Aorta (tissue), 5 donors: ENCODE measurements around the gene EVA1B. TPM values are rescaled to one million over a fixed set of nuclear protein-coding genes. Genes with fewer than 3 reads are reported as not detected.

Experiments used
- ATAC-seq: fragments of 200-7000 bp; cut with Tn5 transposase; one replicate; pipeline ENCODE4 v1.9.1; 2022; ENCODE audit warnings: moderate library complexity; ENCODE audit not compliant: low FRiP score
- DNase-seq, 2 donors: peaks; one replicate each; pipeline ENCODE4 v3.0.0-alpha.2; 2020
- H3K27ac ChIP-seq, 2 donors: one replicate each; pipeline ENCODE4 v1.5.1; 2013; ENCODE audit warnings: low read length in 2 of 2, mild to moderate bottlenecking in 2 of 2, moderate library complexity in 2 of 2, control low read depth in 1 of 2, inconsistent platforms in 1 of 2, low read depth in 1 of 2
- H3K27me3 ChIP-seq, 2 donors: one replicate each; pipeline ENCODE4 v1.6.1; 2013; ENCODE audit warnings: control low read depth in 1 of 2, low read length in 1 of 2, mild to moderate bottlenecking in 1 of 2, moderate library complexity in 1 of 2; ENCODE audit not compliant: insufficient read depth in 2 of 2, control insufficient read depth in 1 of 2
- H3K36me3 ChIP-seq, 2 donors: one replicate each; pipeline ENCODE4 v1.6.1; 2013; ENCODE audit warnings: control low read depth in 1 of 2, low read length in 1 of 2, mild to moderate bottlenecking in 1 of 2; ENCODE audit not compliant: insufficient read depth in 2 of 2, control insufficient read depth in 1 of 2
- H3K4me1 ChIP-seq, 2 donors: one replicate each; pipeline ENCODE4 v1.6.1; 2013; ENCODE audit warnings: low read length in 2 of 2, control low read depth in 1 of 2, mild to moderate bottlenecking in 1 of 2, moderate library complexity in 1 of 2; ENCODE audit not compliant: insufficient read depth in 2 of 2, control insufficient read depth in 1 of 2
- H3K4me3 ChIP-seq, 2 donors: one replicate each; pipeline ENCODE4 v1.5.1; 2013; ENCODE audit warnings: low read length in 2 of 2, control low read depth in 1 of 2, mild to moderate bottlenecking in 1 of 2
- H3K9me3 ChIP-seq: one replicate; pipeline ENCODE4 v1.6.1; 2013; ENCODE audit warnings: mild to moderate bottlenecking, low read length; ENCODE audit not compliant: control insufficient read depth
- WGBS, 2 donors: extraction: QIAGEN DNeasy Blood & Tissue Kit; methylation state at CpG; one replicate each; pipeline ENCODE4 v1.1.7; 2013; 5-methylcytosine and 5-hydroxymethylcytosine counted together
- intact Hi-C, 2 donors: fragments of 100-400 bp; cut with DNase I; formaldehyde crosslinking; loops; one replicate each; pipeline versions ENCODE4 v1.14.2 to v1.15.0; 2022
- polyA plus RNA-seq, 2 donors: library from polyadenylated mRNA; stranded (reverse); fragments of 200-250 nt; gene quantifications; one replicate each; pipeline ENCODE4 v1.2.3, GENCODE V29; 2013
- total RNA-seq, 2 donors: library from RNA; stranded (reverse); fragmentation: NEBNext Ultra II Directional; extraction: Animal tissue kit (Norgen Biotek cat#: 25700); gene quantifications; one replicate each; pipeline ENCODE4 v1.2.1, GENCODE V29; 2021
- donor health status: healthy with polysubstance abuse.
- donor health status: Bipolar disorder and iron deficiency.
- donor health status: DM: no; HTN: no; CAD: no.
- donor health status: DM: no; HTN: no; CAD: no.
- donor health status: DM: yes; HTN: yes; CAD: no.

The EVA1B gene
- total and polyA plus RNA-seq, 4 donors = 38.2 to 165 (median 51.5) TPM

- DNase-seq (no peak), ATAC-seq (no peak)
- H3K36me3 ChIP-seq = peaks cover 3 to 9% of the 10 kb centered on the region in 2 donors
- peak overlapping the region in 1 of 2 donors; percentile 9 for H3K27ac ChIP-seq
- WGBS, 2 donors = 84 to 87% methylated on average over 5 of the region's 5 CpGs
- no peaks in the 10 kb centered on the region for H3K4me1 ChIP-seq
- no peaks in the 10 kb centered on the region for H3K27me3 ChIP-seq
- H3K4me3 ChIP-seq = no peak overlapping the region
- H3K9me3 ChIP-seq = no peaks in the 10 kb centered on the region
- intact Hi-C loops = no loop called here
Measured at GRCh38 chr1:36359383-36359782, 35.9 kb upstream of the EVA1B start.

- no peak overlapping the region for H3K27ac ChIP-seq
- ATAC-seq (no peak), DNase-seq (no peak)
- 88 to 89% methylated on average over 13 of the region's 13 CpGs for WGBS, 2 donors
- intact Hi-C loops = no loop called here
- no peaks in the 10 kb centered on the region for H3K27me3 ChIP-seq
- peaks cover 3 to 9% of the 10 kb centered on the region in 2 donors for H3K36me3 ChIP-seq
- no peaks in the 10 kb centered on the region for H3K9me3 ChIP-seq
- H3K4me1 ChIP-seq = no peaks in the 10 kb centered on the region
- no peak overlapping the region for H3K4me3 ChIP-seq
Measured at GRCh38 chr1:36358514-36359084, 35.2 kb upstream of the EVA1B start.

GRCh38 chr1:36355811-36356210, 32.4 kb upstream of the EVA1B start:
- Histone ChIP-seq H3K36me3 (peaks cover 3 to 9% of the 10 kb centered on the region in 2 donors), H3K27me3 (no peaks in the 10 kb centered on the region), H3K4me1 (peaks cover 0 to 2% of the 10 kb centered on the region in 2 donors), H3K4me3 (no peak overlapping the region), H3K27ac (no peak overlapping the region), H3K9me3 (no peaks in the 10 kb centered on the region)
- 74 to 76% methylated on average over 4 of the region's 4 CpGs for WGBS, 2 donors
- ATAC-seq (no peak), DNase-seq (no peak)
- intact Hi-C loops = no loop called here

GRCh38 chr1:36354486-36354885, 31.0 kb upstream of the EVA1B start:
- intact Hi-C loops = loop anchor here in 1 of 2 donors (5.0 kb wide), 1 partner anchor 33 kb away; the partner anchor contains the start of gene STK40
- ATAC-seq = no peak
- H3K9me3 ChIP-seq = no peaks in the 10 kb centered on the region
- no peaks in the 10 kb centered on the region for H3K27me3 ChIP-seq
- peaks cover 3 to 9% of the 10 kb centered on the region in 2 donors for H3K36me3 ChIP-seq
- no peak for DNase-seq
- peaks cover 0 to 2% of the 10 kb centered on the region in 2 donors for H3K4me1 ChIP-seq
- 86 to 89% methylated on average over 11 of the region's 11 CpGs for WGBS, 2 donors
- H3K27ac ChIP-seq = no peak overlapping the region
- H3K4me3 ChIP-seq = no peak overlapping the region

- peaks cover 0 to 9% of the 10 kb centered on the region in 2 donors for H3K36me3 ChIP-seq
- DNase-seq (no peak), ATAC-seq (no peak)
- H3K27ac ChIP-seq = peak overlapping the region; percentile 5 to 92
- peaks cover 0 to 2% of the 10 kb centered on the region in 2 donors for H3K4me1 ChIP-seq
- 72 to 77% methylated on average over 15 of the region's 15 CpGs for WGBS, 2 donors
- intact Hi-C loops = loop anchor here in 1 of 2 donors (5.0 kb wide), 1 partner anchor 34 kb away; the partner anchor contains the start of gene STK40
- no peaks in the 10 kb centered on the region for H3K9me3 ChIP-seq
- H3K27me3 ChIP-seq = no peaks in the 10 kb centered on the region
- H3K4me3 ChIP-seq = no peak overlapping the region
Measured at GRCh38 chr1:36352910-36353878, 29.7 kb upstream of the EVA1B start.

- H3K4me3 ChIP-seq = no peak overlapping the region
- peaks cover 0 to 6% of the 10 kb centered on the region in 2 donors for H3K36me3 ChIP-seq
- DNase-seq (no peak), ATAC-seq (no peak)
- peak overlapping the region; percentile 6 to 92 for H3K27ac ChIP-seq
- no peaks in the 10 kb centered on the region for H3K9me3 ChIP-seq
- no peaks in the 10 kb centered on the region for H3K27me3 ChIP-seq
- 62 to 63% methylated on average over 13 of the region's 13 CpGs for WGBS, 2 donors
- H3K4me1 ChIP-seq = peaks cover 0 to 2% of the 10 kb centered on the region in 2 donors
- intact Hi-C loops = loop anchor here in 1 of 2 donors (5.0 kb wide), 1 partner anchor 35 kb away; the partner anchor contains the start of gene STK40
Measured at GRCh38 chr1:36352125-36352909, 28.9 kb upstream of the EVA1B start.

GRCh38 chr1:36351227-36351977, 28.0 kb upstream of the EVA1B start:
- H3K36me3 ChIP-seq = peaks cover 0 to 3% of the 10 kb centered on the region in 2 donors
- intact Hi-C loops = loop anchor here in 1 of 2 donors (5.0 kb wide), 1 partner anchor 36 kb away; the partner anchor contains the start of gene STK40
- ATAC-seq = peak; percentile 46
- peaks cover 0 to 2% of the 10 kb centered on the region in 2 donors for H3K4me1 ChIP-seq
- peak; percentile 74 to 84 for DNase-seq
- no peaks in the 10 kb centered on the region for H3K9me3 ChIP-seq
- H3K27me3 ChIP-seq = no peaks in the 10 kb centered on the region
- no peak overlapping the region for H3K4me3 ChIP-seq
- WGBS, 2 donors = 6 to 14% methylated on average over 14 of the region's 14 CpGs
- H3K27ac ChIP-seq = peak overlapping the region; percentile 25 to 92
